Trophoblast cell (in vitro differentiated cells and primary cell): Measurements from ENCODE around the gene SRSF12.
A peak's percentile ranks its signal among the peaks of the same experiment; 100 is the strongest.

Experiments
- DNase-seq, 2 donors: peaks; one replicate each; pipeline ENCODE4 v3.0.0-alpha.2; 2016
- H2AFZ ChIP-seq: 2 replicates; pipeline ENCODE4 v1.6.1; 2013; ENCODE audit warnings: low read length, moderate library complexity, mild to moderate bottlenecking; ENCODE audit not compliant: insufficient read depth, poor library complexity
- H2AK5ac ChIP-seq: 2 replicates; pipeline ENCODE4 v1.6.1; 2013; ENCODE audit warnings: mild to moderate bottlenecking, low read length
- H2BK120ac ChIP-seq: 2 replicates; pipeline ENCODE4 v1.6.1; 2013; ENCODE audit warnings: low read length, mild to moderate bottlenecking, moderate library complexity; ENCODE audit not compliant: insufficient read depth, poor library complexity
- H2BK12ac ChIP-seq: 2 replicates; pipeline ENCODE4 v1.6.1; 2013; ENCODE audit warnings: mild to moderate bottlenecking, low read length, moderate library complexity
- H2BK5ac ChIP-seq: 2 replicates; pipeline ENCODE4 v1.6.1; 2013; ENCODE audit warnings: low read length, low read depth, moderate library complexity, mild to moderate bottlenecking; ENCODE audit not compliant: poor library complexity
- H3K14ac ChIP-seq: 2 replicates; pipeline ENCODE4 v1.6.1; 2013; ENCODE audit warnings: mild to moderate bottlenecking, low read length
- H3K18ac ChIP-seq: 2 replicates; pipeline ENCODE4 v1.6.1; 2013; ENCODE audit warnings: mild to moderate bottlenecking, low read length
- H3K23ac ChIP-seq: 2 replicates; pipeline ENCODE4 v1.6.1; 2013; ENCODE audit warnings: low read length
- H3K27ac ChIP-seq: 2 replicates; pipeline ENCODE4 v1.5.1; 2013; ENCODE audit warnings: low read depth, mild to moderate bottlenecking, inconsistent platforms, low read length, moderate library complexity
- H3K27me3 ChIP-seq: 2 replicates; pipeline ENCODE4 v1.6.1; 2013; ENCODE audit warnings: inconsistent platforms, mild to moderate bottlenecking, low read length, moderate library complexity; ENCODE audit not compliant: insufficient read depth
- H3K36me3 ChIP-seq, 2 experiments: 1 replicate in 1 of 2; 2 replicates in 1 of 2; pipeline ENCODE4 v1.6.1; 2013; ENCODE audit warnings: low read length in 2 of 2, mild to moderate bottlenecking in 2 of 2, moderate library complexity in 1 of 2; ENCODE audit not compliant: insufficient read depth in 2 of 2, control insufficient read depth in 1 of 2
- H3K4ac ChIP-seq: 2 replicates; pipeline ENCODE4 v1.6.1; 2013; ENCODE audit warnings: low read depth, mild to moderate bottlenecking, low read length, moderate library complexity
- H3K4me1 ChIP-seq, 2 experiments: 1 replicate in 1 of 2; 2 replicates in 1 of 2; pipeline ENCODE4 v1.6.1; 2013; ENCODE audit warnings: low read length in 2 of 2, mild to moderate bottlenecking in 2 of 2, moderate library complexity in 1 of 2; ENCODE audit not compliant: insufficient read depth in 2 of 2, control insufficient read depth in 1 of 2
- H3K4me2 ChIP-seq: 2 replicates; pipeline ENCODE4 v1.6.1; 2013; ENCODE audit warnings: inconsistent platforms, mild to moderate bottlenecking, low read length, moderate library complexity
- H3K4me3 ChIP-seq: 2 replicates; pipeline ENCODE4 v1.5.1; 2013; ENCODE audit warnings: mild to moderate bottlenecking, low read depth, low read length, inconsistent platforms
- H3K79me1 ChIP-seq: one replicate; pipeline ENCODE4 v1.6.1; 2013; ENCODE audit warnings: low read length
- H3K79me2 ChIP-seq: 2 replicates; pipeline ENCODE4 v1.6.1; 2013; ENCODE audit warnings: low read length, mild to moderate bottlenecking; ENCODE audit not compliant: control insufficient read depth, insufficient read depth, poor library complexity
- H3K9ac ChIP-seq: 2 replicates; pipeline ENCODE4 v1.6.1; 2013; ENCODE audit warnings: mild to moderate bottlenecking, low read length
- H3K9me3 ChIP-seq: 2 replicates; pipeline ENCODE4 v1.6.1; 2013; ENCODE audit warnings: low read depth, mild to moderate bottlenecking, control low read depth, inconsistent platforms, low read length; ENCODE audit not compliant: insufficient read depth
- H4K12ac ChIP-seq: 2 replicates; pipeline ENCODE4 v1.6.1; 2013; ENCODE audit warnings: low read depth, mild to moderate bottlenecking, low read length, moderate library complexity
- H4K8ac ChIP-seq: 2 replicates; pipeline ENCODE4 v1.6.1; 2013; ENCODE audit warnings: low read depth, mild to moderate bottlenecking, low read length, moderate library complexity
- H4K91ac ChIP-seq: one replicate; pipeline ENCODE4 v1.6.1; 2013; ENCODE audit warnings: low read depth, mild to moderate bottlenecking, low read length, moderate library complexity
- whole genome bisulfite sequencing: extraction: QIAGEN DNeasy Blood & Tissue Kit; methylation state at CpG from one replicate; pipeline ENCODE4 v1.1.7; 2013; ENCODE audit warnings: missing lambda C conversion rate; ENCODE audit not compliant: insufficient read length, insufficient coverage; ENCODE audit errors: extremely low coverage; 5-methylcytosine and 5-hydroxymethylcytosine counted together

The SRSF12 gene

DNA sequence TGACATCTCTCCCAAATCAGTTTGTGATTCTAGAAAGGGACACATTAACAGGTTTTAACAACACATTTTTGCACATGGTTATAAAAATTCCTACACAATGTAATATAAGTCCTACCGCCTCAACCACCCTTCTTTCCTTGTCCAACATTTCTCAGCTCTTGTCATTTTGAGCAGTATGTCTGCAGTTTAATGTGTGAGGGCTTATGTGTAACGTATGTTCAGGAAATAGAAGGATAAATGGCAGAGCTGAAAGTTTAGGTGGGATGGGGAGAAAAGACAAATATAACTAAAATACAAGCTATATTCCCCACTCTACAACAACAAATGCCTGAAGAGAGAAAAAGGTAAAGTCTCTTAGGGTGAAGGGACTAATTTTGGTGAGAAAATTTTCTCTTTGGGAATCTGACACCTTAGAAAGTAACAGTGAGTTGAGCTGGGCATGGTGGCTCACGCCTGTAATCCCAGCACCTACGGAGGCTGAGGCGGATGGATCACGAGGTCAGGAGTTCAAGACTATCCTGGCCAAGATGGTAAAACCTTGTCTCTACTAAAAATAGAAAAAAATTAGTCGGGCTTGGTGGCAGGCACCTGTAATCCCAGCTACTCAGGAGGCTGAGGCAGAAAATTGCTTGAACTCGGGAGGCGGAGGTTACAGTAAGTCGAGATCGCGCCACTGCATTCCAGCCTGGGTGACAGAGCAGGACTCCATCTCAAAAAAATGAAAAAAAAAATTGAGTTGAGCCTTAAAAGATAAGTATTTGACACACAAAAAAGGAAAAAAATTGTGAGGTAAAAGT lies 32.3 kb downstream of the SRSF12 start:
- no peak overlapping the region for H4K8ac ChIP-seq

GRCh38 chr6:89084954-89085353 lies 32.9 kb downstream of the SRSF12 start:
- no peak overlapping the region for H3K4me2 ChIP-seq
- H3K27me3 ChIP-seq = no peaks in the 10 kb centered on the region
- no peak for DNase-seq
- no peak overlapping the region for H3K4me3 ChIP-seq
- H2BK12ac ChIP-seq = no peak overlapping the region
- peaks cover 2 to 3% of the 10 kb centered on the region in 2 experiments for H3K4me1 ChIP-seq
- no peak overlapping the region for H3K18ac ChIP-seq
- no peak overlapping the region for H3K27ac ChIP-seq
- H3K23ac ChIP-seq = peak overlapping the region; percentile 33
- H3K79me2 ChIP-seq = peaks cover 16% of the 10 kb centered on the region
- H3K14ac ChIP-seq = no peak overlapping the region
- H4K8ac ChIP-seq = no peak overlapping the region
- H3K36me3 ChIP-seq = peaks cover 9 to 11% of the 10 kb centered on the region in 2 experiments
- H2BK5ac ChIP-seq = no peak overlapping the region
- no peak overlapping the region for H3K4ac ChIP-seq
- H2AFZ ChIP-seq = no peak overlapping the region
- H3K9me3 ChIP-seq = no peaks in the 10 kb centered on the region
- no peak overlapping the region for H2BK120ac ChIP-seq
- H4K91ac ChIP-seq = no peak overlapping the region
- H2AK5ac ChIP-seq = no peak overlapping the region
- no CpG with 5 or more reads among the region's 3 CpGs for WGBS
- no peak overlapping the region for H3K9ac ChIP-seq
- H3K79me1 ChIP-seq = peaks cover 11% of the 10 kb centered on the region
- no peak overlapping the region for H4K12ac ChIP-seq

More for the DNA sequence above, 32.3 kb downstream of the SRSF12 start:
- H2BK120ac ChIP-seq = no peak overlapping the region
- H3K4me3 ChIP-seq = no peak overlapping the region
- H2BK12ac ChIP-seq = no peak overlapping the region
- no peak overlapping the region for H3K4me2 ChIP-seq
- H3K4ac ChIP-seq = no peak overlapping the region
- H3K9ac ChIP-seq = no peak overlapping the region
- no peak overlapping the region for H3K27ac ChIP-seq
- no CpG with 5 or more reads among the region's 12 CpGs for WGBS
- H3K14ac ChIP-seq = no peak overlapping the region
- H2BK5ac ChIP-seq = no peak overlapping the region
- no peak overlapping the region for H3K18ac ChIP-seq
- H3K27me3 ChIP-seq = no peaks in the 10 kb centered on the region
- no peak overlapping the region for H3K23ac ChIP-seq
- peaks cover 16% of the 10 kb centered on the region for H3K79me2 ChIP-seq
- peaks cover 2 to 3% of the 10 kb centered on the region in 2 experiments for H3K4me1 ChIP-seq
- H4K12ac ChIP-seq = no peak overlapping the region
- no peak overlapping the region for H2AFZ ChIP-seq
- no peak overlapping the region for H2AK5ac ChIP-seq
- peaks cover 11% of the 10 kb centered on the region for H3K79me1 ChIP-seq
- H4K91ac ChIP-seq = no peak overlapping the region
- no peak for DNase-seq
- peaks cover 9 to 11% of the 10 kb centered on the region in 2 experiments for H3K36me3 ChIP-seq
- H3K9me3 ChIP-seq = no peaks in the 10 kb centered on the region

DNA sequence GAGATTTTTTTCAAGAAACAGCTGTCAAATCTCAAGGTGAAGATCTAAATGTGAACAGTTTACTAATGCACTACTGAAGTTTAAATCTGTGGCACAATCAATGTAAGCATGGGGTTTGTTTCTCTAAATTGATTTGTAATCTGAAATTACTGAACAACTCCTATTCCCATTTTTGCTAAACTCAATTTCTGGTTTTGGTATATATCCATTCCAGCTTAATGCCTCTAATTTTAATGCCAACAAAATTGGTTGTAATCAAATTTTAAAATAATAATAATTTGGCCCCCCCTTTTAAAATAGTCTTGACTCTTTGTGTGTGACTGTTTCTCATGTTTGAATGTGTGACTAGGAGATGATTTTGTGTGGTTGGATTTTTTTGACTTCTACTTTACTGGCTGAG lies 33.3 kb downstream of the SRSF12 start:
- Histone ChIP-seq H2BK12ac (no peak overlapping the region), H3K4ac (no peak overlapping the region)

GRCh38 chr6:89082486-89082891 lies 35.4 kb downstream of the SRSF12 start:
- H3K79me1 ChIP-seq = peaks cover 11% of the 10 kb centered on the region
- H2AFZ ChIP-seq = no peak overlapping the region
- no peaks in the 10 kb centered on the region for H3K9me3 ChIP-seq
- no CpG with 5 or more reads among the region's 9 CpGs for WGBS
- H3K18ac ChIP-seq = no peak overlapping the region
- peak overlapping the region; percentile 19 for H3K4ac ChIP-seq
- peaks cover 2 to 3% of the 10 kb centered on the region in 2 experiments for H3K4me1 ChIP-seq
- no peak overlapping the region for H4K91ac ChIP-seq
- H3K27ac ChIP-seq = no peak overlapping the region
- peaks cover 9 to 11% of the 10 kb centered on the region in 2 experiments for H3K36me3 ChIP-seq
- peaks cover 16% of the 10 kb centered on the region for H3K79me2 ChIP-seq
- no peak overlapping the region for H3K23ac ChIP-seq
- H3K27me3 ChIP-seq = no peaks in the 10 kb centered on the region
- peak in 1 of 2 donors; percentile 20 for DNase-seq
- H2BK5ac ChIP-seq = no peak overlapping the region
- H3K4me2 ChIP-seq = peak overlapping the region; percentile 59
- no peak overlapping the region for H3K14ac ChIP-seq
- H2BK12ac ChIP-seq = no peak overlapping the region
- H3K9ac ChIP-seq = peak overlapping the region; percentile 38
- H2BK120ac ChIP-seq = no peak overlapping the region
- H3K4me3 ChIP-seq = peak overlapping the region; percentile 38
- no peak overlapping the region for H4K12ac ChIP-seq
- H2AK5ac ChIP-seq = no peak overlapping the region
- no peak overlapping the region for H4K8ac ChIP-seq

More for the DNA sequence above, 33.3 kb downstream of the SRSF12 start:
- H2BK120ac ChIP-seq = no peak overlapping the region
- H3K14ac ChIP-seq = no peak overlapping the region
- peaks cover 9 to 11% of the 10 kb centered on the region in 2 experiments for H3K36me3 ChIP-seq
- peaks cover 2 to 3% of the 10 kb centered on the region in 2 experiments for H3K4me1 ChIP-seq
- no peak overlapping the region for H3K9ac ChIP-seq
- no peak overlapping the region for H3K18ac ChIP-seq
- no peak overlapping the region for H2AFZ ChIP-seq
- H3K23ac ChIP-seq = no peak overlapping the region
- no peak overlapping the region for H2AK5ac ChIP-seq
- H3K9me3 ChIP-seq = no peaks in the 10 kb centered on the region
- H3K79me2 ChIP-seq = peaks cover 16% of the 10 kb centered on the region
- H4K12ac ChIP-seq = no peak overlapping the region
- no peak for DNase-seq
- no peaks in the 10 kb centered on the region for H3K27me3 ChIP-seq
- H4K91ac ChIP-seq = no peak overlapping the region
- no peak overlapping the region for H3K4me2 ChIP-seq
- H3K79me1 ChIP-seq = peaks cover 11% of the 10 kb centered on the region
- no peak overlapping the region for H3K27ac ChIP-seq
- no peak overlapping the region for H3K4me3 ChIP-seq
- H4K8ac ChIP-seq = no peak overlapping the region
- no peak overlapping the region for H2BK5ac ChIP-seq
